DND-41 (cell line): Measurements from ENCODE around the gene GPATCH4.
"Not testable (repeated sequence)": the region's sequence is repeated elsewhere in the genome, so short reads cannot be mapped to it uniquely, and the experiment has no call there.

Source experiments
- EZH2 ChIP-seq: IDR thresholded peaks from 3 replicates; pipeline ENCODE4 v1.6.1; 2012; ENCODE audit warnings: borderline replicate concordance, low read depth, mild to moderate bottlenecking, moderate library complexity, low read length, inconsistent platforms; ENCODE audit not compliant: severe bottlenecking
- TF ChIP-seq, protein P1 (sequence below): IDR thresholded peaks from 2 replicates; pipeline ENCODE4 v1.5.1; 2012; ENCODE audit warnings: borderline replicate concordance, low read length, moderate library complexity, mild to moderate bottlenecking; ENCODE audit not compliant: poor library complexity, severe bottlenecking; ENCODE audit errors: extremely low read depth

DNA sequence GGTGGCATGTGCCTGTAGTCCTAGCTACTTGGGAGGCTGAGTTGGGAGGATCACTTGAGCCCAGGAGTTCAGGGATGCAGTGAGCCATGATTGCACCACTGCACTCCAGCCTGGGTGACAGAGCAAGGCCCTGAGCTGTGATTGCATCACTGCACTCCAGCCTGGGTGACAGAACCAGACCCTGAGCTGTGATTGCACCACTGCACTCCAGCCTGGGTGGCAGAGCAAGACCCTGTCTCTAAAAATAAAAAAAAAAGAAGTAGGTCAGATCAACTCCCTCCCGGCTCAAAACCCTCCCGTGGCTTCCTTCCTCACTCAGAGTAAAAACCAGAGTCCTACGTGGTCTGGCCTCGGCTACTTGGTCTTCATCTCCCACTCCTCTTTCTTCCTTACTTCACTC, 48.3 kb downstream of the GPATCH4 start:
- TF ChIP-seq, protein P1, sequence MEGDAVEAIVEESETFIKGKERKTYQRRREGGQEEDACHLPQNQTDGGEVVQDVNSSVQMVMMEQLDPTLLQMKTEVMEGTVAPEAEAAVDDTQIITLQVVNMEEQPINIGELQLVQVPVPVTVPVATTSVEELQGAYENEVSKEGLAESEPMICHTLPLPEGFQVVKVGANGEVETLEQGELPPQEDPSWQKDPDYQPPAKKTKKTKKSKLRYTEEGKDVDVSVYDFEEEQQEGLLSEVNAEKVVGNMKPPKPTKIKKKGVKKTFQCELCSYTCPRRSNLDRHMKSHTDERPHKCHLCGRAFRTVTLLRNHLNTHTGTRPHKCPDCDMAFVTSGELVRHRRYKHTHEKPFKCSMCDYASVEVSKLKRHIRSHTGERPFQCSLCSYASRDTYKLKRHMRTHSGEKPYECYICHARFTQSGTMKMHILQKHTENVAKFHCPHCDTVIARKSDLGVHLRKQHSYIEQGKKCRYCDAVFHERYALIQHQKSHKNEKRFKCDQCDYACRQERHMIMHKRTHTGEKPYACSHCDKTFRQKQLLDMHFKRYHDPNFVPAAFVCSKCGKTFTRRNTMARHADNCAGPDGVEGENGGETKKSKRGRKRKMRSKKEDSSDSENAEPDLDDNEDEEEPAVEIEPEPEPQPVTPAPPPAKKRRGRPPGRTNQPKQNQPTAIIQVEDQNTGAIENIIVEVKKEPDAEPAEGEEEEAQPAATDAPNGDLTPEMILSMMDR: not testable (repeated sequence)
- not testable (repeated sequence) for TF ChIP-seq EZH2
